HCT116 (cell line): ENCODE measurements around the gene EEPD1.

Source experiments
- CEBPB ChIP-seq: IDR thresholded peaks from 2 replicates; pipeline ENCODE4 v1.6.1; 2012; ENCODE audit warnings: low read depth
- CTCF ChIP-seq, 3 experiments: fragments of 200-600 bp in 1 of 3; sonication (generic) in 1 of 3; IDR thresholded peaks in 2 of 3; conservative IDR thresholded peaks in 1 of 3; 2 replicates each; pipeline ENCODE4 v1.5.1; 2012 to 2017; ENCODE audit warnings: low read depth in 2 of 3, low read length in 2 of 3, antibody characterized with exemption in 1 of 3, borderline replicate concordance in 1 of 3, control low read depth in 1 of 3, mild to moderate bottlenecking in 1 of 3, mixed read lengths in 1 of 3, mixed run types in 1 of 3, moderate library complexity in 1 of 3; ENCODE audit not compliant: insufficient read depth in 1 of 3
- EZH2 ChIP-seq: fragments of 200-600 bp; sonication (generic); IDR thresholded peaks from 2 replicates; pipeline ENCODE4 v1.6.1; 2017; ENCODE audit warnings: antibody characterized with exemption, mixed run types
- EZH2phosphoT487 ChIP-seq: fragments of 200-600 bp; IDR thresholded peaks from 2 replicates; pipeline ENCODE4 v1.6.1; 2018; ENCODE audit warnings: antibody characterized with exemption, borderline replicate concordance
- POLR2A ChIP-seq: IDR thresholded peaks from 2 replicates; pipeline ENCODE4 v1.7.0; 2011; ENCODE audit warnings: borderline replicate concordance; ENCODE audit not compliant: insufficient read depth, insufficient read length; ENCODE audit errors: extremely low read depth
- POLR2AphosphoS5 ChIP-seq: IDR thresholded peaks from 2 replicates; pipeline ENCODE4 v1.6.1; 2011; ENCODE audit warnings: mild to moderate bottlenecking, low read depth, low read length, moderate library complexity
- RAD21 ChIP-seq: IDR thresholded peaks from 2 replicates; pipeline ENCODE4 v1.6.1; 2012; ENCODE audit warnings: low read depth, mild to moderate bottlenecking
- REST ChIP-seq: IDR thresholded peaks from 2 replicates; pipeline ENCODE4 v1.6.1; 2012; ENCODE audit warnings: low read depth
- SP1 ChIP-seq: IDR thresholded peaks from 2 replicates; pipeline ENCODE4 v1.6.1; 2012; ENCODE audit warnings: low read depth
- ZFX ChIP-seq: fragments of 450-650 bp; IDR thresholded peaks from 2 replicates; pipeline ENCODE4 v1.6.1; 2017
- ZNF274 ChIP-seq: fragments of 200-500 bp; sonication (Bioruptor generic); IDR thresholded peaks from 2 replicates; pipeline ENCODE4 v1.6.1; 2014; ENCODE audit warnings: mild to moderate bottlenecking, low read depth, low read length, inconsistent platforms

- TF ChIP-seq POLR2A: no peak
- no peak for TF ChIP-seq CTCF (IDR thresholded peaks at IDR 0.05 in 2 of 3, conservative IDR thresholded peaks at IDR 0.05 in 1 of 3; ENCODE audit: borderline replicate concordance in 1 of 3, insufficient read depth in 1 of 3, low read depth in 2 of 3, low read length in 2 of 3)
- TF ChIP-seq SP1: no peak
- TF ChIP-seq REST: no peak
- TF ChIP-seq EZH2: no peak
- no peak for TF ChIP-seq RAD21
- no peak for TF ChIP-seq ZNF274
- no peak for TF ChIP-seq ZFX
- TF ChIP-seq EZH2phosphoT487: no peak
- no peak for TF ChIP-seq CEBPB
- no peak for TF ChIP-seq POLR2AphosphoS5
Measured at GRCh38 chr7:36145686-36146085, 7.4 kb upstream of the EEPD1 start.
